ENCODE data around the gene TAB2. TPM values are rescaled to one million over a fixed set of nuclear protein-coding genes. Genes with fewer than 3 reads are reported as not detected.
A peak's percentile ranks its signal among the peaks of the same experiment; 100 is the strongest.
"Not testable (repeated sequence)": the region's sequence is repeated elsewhere in the genome, so short reads cannot be mapped to it uniquely, and the experiment has no call there.

TAB2 gene
- total RNA-seq, 1 experiment from 2014 or later, result 52.0 TPM

- DNase-seq (ENCODE audit: low spot score), result peak; percentile 39
- in situ Hi-C loops (cut with HindIII; ENCODE audit: low sequenced_read_pairs), result no loop called here
These were observed 133.3 kb downstream of the TAB2 start for GRCh38 chr6:149450679-149451375.

DNA sequence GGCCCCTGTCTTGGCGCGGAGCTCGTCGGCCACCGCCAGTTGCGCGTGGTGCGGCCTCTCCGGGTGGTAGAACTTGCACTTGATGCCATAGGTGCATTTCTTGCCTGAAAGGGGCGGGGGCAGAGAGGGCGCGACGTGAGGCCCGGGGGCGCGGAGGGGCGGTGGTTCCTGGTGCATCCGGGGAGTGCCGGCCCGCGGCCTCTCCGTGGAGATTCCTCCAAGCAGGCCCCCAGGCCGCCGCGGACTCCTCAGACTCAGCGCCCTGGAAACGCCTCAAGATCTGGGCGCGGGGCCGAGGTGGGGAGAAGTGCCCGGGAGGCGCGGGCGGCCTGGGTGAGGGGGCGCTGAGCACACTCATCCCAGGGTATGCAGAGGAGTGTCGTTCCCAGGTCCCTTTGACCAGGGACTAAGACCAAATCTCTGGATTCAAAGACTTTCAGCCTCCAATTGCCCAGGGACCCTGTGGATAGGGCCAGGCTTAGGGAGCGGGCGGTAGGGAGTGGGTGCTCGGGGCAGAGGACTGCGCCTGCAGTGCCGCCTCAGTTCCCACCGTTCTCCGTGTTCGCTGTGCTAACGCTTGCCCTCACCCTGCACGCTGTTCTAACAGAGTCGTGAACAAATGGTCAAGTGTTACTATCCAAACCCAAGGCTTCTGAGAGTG, 134.0 kb downstream of the TAB2 start:
- DNase-seq (ENCODE audit: low spot score), result no peak
- in situ Hi-C loops (cut with HindIII; ENCODE audit: low sequenced_read_pairs), result no loop called here

DNA sequence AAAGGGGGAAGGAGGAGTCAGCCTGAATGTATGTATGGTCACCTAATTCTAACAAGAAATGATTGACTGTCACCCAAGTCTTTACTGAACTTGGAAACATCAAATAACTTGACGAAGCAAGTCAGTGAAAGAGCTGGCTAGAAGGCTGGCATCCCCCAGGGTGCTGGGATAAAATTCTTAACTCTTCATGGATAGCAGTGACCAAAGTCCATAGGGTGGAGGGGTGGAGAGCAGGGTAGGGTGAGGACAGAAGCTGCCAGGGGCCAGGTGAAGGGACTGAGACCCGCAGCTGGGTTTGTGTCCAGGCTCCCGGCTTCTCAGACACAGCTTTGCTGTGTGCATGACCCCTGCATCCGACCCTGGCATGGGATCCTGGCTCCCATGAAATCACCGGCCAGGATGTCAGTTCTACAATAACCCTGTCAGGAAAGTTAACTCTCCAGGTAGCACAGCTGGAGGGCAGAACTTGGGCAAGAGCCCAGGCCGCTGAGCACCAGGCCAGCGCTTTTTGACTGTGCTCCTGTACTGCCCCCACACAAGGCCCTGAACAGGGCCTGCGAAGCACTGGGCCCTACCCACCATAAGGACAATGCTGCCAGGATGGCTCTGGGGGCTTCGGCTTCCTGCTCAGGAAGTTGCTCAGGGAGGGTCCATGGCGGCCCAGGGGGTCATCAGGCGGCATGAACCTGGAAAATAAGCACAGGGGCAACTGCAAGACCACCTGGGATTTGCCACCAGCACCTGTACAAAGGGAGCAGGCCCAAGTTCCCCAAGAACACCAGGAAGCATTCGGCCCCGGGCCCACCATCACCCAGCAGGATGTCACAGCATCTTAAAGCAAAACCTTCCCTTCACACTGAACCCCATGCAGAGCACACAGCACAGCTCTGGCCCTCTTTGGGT, 134.8 kb downstream of the TAB2 start:
- no peak for DNase-seq (ENCODE audit: low spot score)
- in situ Hi-C loops (cut with HindIII; ENCODE audit: low sequenced_read_pairs), result no loop called here

DNA sequence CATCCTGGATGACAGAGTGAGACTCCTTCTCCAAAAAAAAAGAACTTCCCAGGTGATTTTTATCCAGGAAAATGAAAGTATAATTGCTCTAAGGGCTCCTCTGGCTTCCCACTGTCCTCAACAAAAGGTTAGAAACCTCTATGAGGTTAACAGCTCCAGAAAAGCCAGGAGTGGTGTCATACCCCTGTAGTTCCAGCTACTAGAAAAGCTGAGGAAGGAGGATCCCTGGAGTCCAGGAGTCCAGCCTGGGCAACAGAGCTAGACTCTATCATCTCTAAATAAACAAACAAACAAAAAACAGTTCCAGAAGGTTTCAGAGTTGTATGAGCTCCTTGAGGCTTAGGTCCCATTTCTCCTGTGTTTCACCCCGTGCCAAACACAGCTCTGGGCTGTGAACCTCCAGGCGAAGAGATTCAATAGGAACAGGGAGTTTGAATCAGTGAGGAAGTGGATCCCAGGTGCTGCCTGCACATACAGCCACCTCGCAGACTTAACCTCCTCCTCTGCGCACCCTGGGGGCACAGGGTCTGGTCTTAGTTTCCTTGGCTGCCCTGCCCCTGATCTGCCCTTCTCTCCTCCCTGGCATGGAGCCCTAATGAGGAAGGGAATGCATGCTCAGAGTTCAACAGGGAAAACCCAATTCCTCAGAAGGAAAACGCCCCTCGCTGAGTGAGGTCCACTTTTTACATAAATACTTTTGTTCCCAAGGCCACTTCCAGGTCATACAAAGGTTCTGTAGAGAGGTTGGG, 136.3 kb downstream of the TAB2 start:
- no peak for DNase-seq (ENCODE audit: low spot score)
- in situ Hi-C loops (cut with HindIII; ENCODE audit: low sequenced_read_pairs), result no loop called here

- peak; percentile 94 for DNase-seq (ENCODE audit: low spot score)
- in situ Hi-C loops (cut with HindIII; ENCODE audit: low sequenced_read_pairs), result no loop called here
These were observed 136.9 kb downstream of the TAB2 start for GRCh38 chr6:149454346-149454848.

- no peak for DNase-seq (ENCODE audit: low spot score)
- in situ Hi-C loops (cut with HindIII; ENCODE audit: low sequenced_read_pairs), result no loop called here
These were observed 137.7 kb downstream of the TAB2 start for GRCh38 chr6:149455031-149455732.

DNA sequence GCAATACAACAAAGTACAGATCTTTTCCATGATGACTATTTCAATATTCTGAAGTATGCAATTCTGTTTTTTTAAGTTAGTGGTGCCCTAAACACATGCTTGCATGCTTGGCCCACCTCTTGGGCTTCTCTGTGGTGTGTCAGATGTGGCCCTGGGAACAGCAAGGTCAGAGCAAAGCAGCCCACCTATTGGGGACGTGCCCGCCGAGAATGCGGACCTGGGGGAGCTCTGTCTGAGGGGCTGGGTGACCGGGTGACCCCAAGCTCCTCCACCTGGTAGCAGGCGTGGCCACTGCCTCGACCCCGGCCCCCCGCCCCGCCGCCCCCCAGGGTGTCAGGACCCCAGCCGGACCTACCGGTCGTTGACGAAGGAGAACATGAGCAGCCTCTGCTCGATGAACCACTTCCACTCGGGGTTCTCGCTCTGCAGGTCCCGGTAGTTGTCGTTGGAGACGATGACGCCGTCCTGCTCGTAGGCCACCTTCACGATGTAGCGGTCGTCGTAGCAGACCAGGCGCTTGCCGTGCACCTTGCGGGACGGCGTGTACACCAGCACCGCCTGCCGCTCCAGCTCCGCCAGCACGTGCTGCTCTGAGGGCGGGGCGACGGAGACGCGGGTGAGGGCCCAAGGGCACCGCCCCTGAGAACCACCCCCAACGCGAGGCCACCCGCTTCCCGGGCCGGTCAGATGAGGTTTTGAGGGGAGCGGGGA, 139.0 kb downstream of the TAB2 start:
- no peak for DNase-seq (ENCODE audit: low spot score)
- in situ Hi-C loops (cut with HindIII; ENCODE audit: low sequenced_read_pairs), result no loop called here

GRCh38 chr6:149457316-149457884, 139.9 kb downstream of the TAB2 start:
- no peak for DNase-seq (ENCODE audit: low spot score)
- in situ Hi-C loops (cut with HindIII; ENCODE audit: low sequenced_read_pairs), result no loop called here

GRCh38 chr6:149458196-149458595, 140.7 kb downstream of the TAB2 start:
- in situ Hi-C loops (cut with HindIII; ENCODE audit: low sequenced_read_pairs), result no loop called here
- no peak for DNase-seq (ENCODE audit: low spot score)

GRCh38 chr6:149458806-149459205, 141.3 kb downstream of the TAB2 start:
- in situ Hi-C loops (cut with HindIII; ENCODE audit: low sequenced_read_pairs), result no loop called here
- no peak for DNase-seq (ENCODE audit: low spot score)

GRCh38 chr6:149459761-149460160, 142.2 kb downstream of the TAB2 start:
- no peak for DNase-seq (ENCODE audit: low spot score)
- in situ Hi-C loops (cut with HindIII; ENCODE audit: low sequenced_read_pairs), result no loop called here

DNA sequence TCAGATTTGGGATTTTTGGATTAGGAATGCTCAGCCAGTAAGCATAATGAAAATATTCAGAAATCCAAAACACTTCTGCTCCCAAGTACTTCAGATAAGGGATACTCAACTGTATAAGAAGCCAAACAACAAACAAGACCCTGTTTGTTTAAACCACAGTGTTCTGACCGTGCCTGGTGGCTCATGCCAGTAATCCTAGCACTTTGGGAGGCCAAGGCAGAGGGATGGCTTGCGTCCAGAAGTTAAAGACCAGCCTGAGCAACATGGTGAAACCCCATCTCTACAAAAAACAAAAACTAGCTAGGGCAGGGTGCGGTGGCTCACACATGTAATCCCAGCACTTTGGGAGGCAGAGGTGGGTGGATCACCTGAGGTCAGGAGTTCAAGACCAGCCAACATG, 142.7 kb downstream of the TAB2 start:
- DNase-seq (ENCODE audit: low spot score); in situ Hi-C loops (cut with HindIII; ENCODE audit: low sequenced_read_pairs): not testable (repeated sequence)

Other genes starting within 250 kb of the TAB2 start
- gene SUMO4, start 82.5 kb downstream of the TAB2 start, total RNA-seq (2014; rRNA removed; shearing (Covaris generic)), result not detected in 2 replicates
- not detected in 2 replicates for gene ZC3H12D, start 167.3 kb downstream of the TAB2 start, total RNA-seq (2014; rRNA removed; shearing (Covaris generic))
- gene PPIL4, start 228.3 kb downstream of the TAB2 start, total RNA-seq (2014; rRNA removed; shearing (Covaris generic)), result 29.8 and 55.0 TPM in 2 replicates
- gene GINM1, start 248.7 kb downstream of the TAB2 start, total RNA-seq (2014; rRNA removed; shearing (Covaris generic)), result 28.2 and 28.7 TPM in 2 replicates

Measured in G401 (cell line).